IMR-90 (cell line): Measurements from ENCODE around the gene GPC5.

Experiments
- CEBPB ChIP-seq: IDR thresholded peaks from 2 replicates; pipeline ENCODE4 v1.6.1; 2012; ENCODE audit warnings: low read depth, low read length, improper control_type of control experiment
- CTCF ChIP-seq: conservative IDR thresholded peaks from 2 replicates; pipeline ENCODE4 v1.5.1; 2012; ENCODE audit warnings: mild to moderate bottlenecking, low read depth, low read length, improper control_type of control experiment
- FOS ChIP-seq: fragments of 150-350 bp; IDR thresholded peaks from 2 replicates; pipeline ENCODE4 v1.6.1; 2016; ENCODE audit warnings: low read depth, low read length
- POLR2A ChIP-seq: IDR thresholded peaks from 2 replicates; pipeline ENCODE4 v1.6.1; 2012; ENCODE audit warnings: mild to moderate bottlenecking, low read depth, low read length
- SMC3 ChIP-seq: fragments of 150-350 bp; IDR thresholded peaks from 2 replicates; pipeline ENCODE4 v1.6.1; 2016; ENCODE audit warnings: low read depth, mild to moderate bottlenecking, antibody characterized with exemption, low read length, moderate library complexity

- TF ChIP-seq CTCF (no peak), CEBPB (no peak), FOS (no peak), SMC3 (no peak), POLR2A (no peak)
Observed at GRCh38 chr13:92761710-92762109, 1363.3 kb downstream of the GPC5 start.
